ENCODE data around the gene TMEM212.

DNA sequence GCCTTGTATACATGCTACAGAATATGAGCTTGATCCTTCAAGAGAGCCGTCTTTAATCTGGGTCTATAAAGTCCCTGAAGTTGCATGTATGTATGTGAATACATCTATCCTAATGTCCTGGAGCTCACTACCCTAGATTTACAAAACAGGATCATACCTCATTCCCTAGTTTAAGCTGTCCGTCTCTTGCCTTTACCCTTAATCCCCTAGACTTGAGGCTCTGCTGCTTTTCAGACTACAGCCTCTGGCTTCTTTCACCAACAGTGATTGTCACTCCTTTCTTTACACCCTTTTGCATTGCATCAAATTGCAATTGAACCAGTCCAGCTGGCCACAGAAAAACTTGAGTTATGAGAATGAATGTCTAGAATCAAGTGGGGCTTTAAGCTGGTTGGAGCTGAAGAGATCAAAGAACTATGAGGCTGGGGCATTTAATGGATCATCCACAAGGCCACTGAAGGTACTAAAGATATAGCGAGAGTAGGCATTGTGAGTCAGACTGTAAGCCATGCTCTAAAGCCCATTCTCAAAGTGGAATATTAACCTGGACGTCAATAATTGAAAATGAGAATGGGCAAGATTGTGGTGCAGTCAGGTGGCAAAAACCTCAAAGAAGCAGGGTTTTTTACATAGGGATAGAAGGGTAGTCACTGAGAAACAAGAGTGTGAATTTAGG, 20.6 kb upstream of the TMEM212 start:
- TF ChIP-seq POLR2A (IDR thresholded peaks at IDR 0.05) (no peak), CTCF (IDR thresholded peaks at IDR 0.05 in 4 of 5, conservative IDR thresholded peaks at IDR 0.05 in 1 of 5) (no peak)
